CD14-positive monocyte (primary cell): ENCODE results near the gene RNF34. TPM values are rescaled to one million over a fixed set of nuclear protein-coding genes. Genes with fewer than 3 reads are reported as not detected.
A peak's percentile ranks its signal among the peaks of the same experiment; 100 is the strongest.

Experiments used
- DNase-seq, 3 donors: peaks; one replicate each; pipeline ENCODE4 v3.0.0-alpha.2; 2011 to 2022
- H2AFZ ChIP-seq: 2 replicates; pipeline ENCODE4 v1.6.0; 2012; ENCODE audit warnings: mild to moderate bottlenecking, low read depth, low read length, inconsistent platforms; ENCODE audit not compliant: insufficient read depth, poor library complexity, severe bottlenecking
- H3K27ac ChIP-seq, 2 donors: 1 replicate in 1 of 2; 2 replicates in 1 of 2; pipeline ENCODE4 v1.5.1; 2012 to 2013; ENCODE audit warnings: low read length in 2 of 2, control low read depth in 1 of 2, inconsistent platforms in 1 of 2, low read depth in 1 of 2, mild to moderate bottlenecking in 1 of 2
- H3K27me3 ChIP-seq, 2 donors: one replicate each; pipeline versions ENCODE4 v1.6.0 to v1.6.1; 2011 to 2013; ENCODE audit warnings: low read length in 2 of 2; ENCODE audit not compliant: control insufficient read depth in 2 of 2, insufficient read depth in 2 of 2
- H3K36me3 ChIP-seq, 2 donors: replicated peaks in 1 of 2; 1 replicate in 1 of 2; 2 replicates in 1 of 2; pipeline versions ENCODE4 v1.5.1 to v1.6.1; 2012 to 2013; ENCODE audit warnings: low read length in 2 of 2, control low read depth in 1 of 2, inconsistent platforms in 1 of 2, mild to moderate bottlenecking in 1 of 2; ENCODE audit not compliant: insufficient read depth in 2 of 2, control insufficient read depth in 1 of 2
- H3K4me1 ChIP-seq, 2 donors: 1 replicate in 1 of 2; 2 replicates in 1 of 2; pipeline versions ENCODE4 v1.5.1 to v1.6.1; 2012 to 2013; ENCODE audit warnings: low read length in 2 of 2, control low read depth in 1 of 2, inconsistent platforms in 1 of 2, mild to moderate bottlenecking in 1 of 2, moderate library complexity in 1 of 2; ENCODE audit not compliant: insufficient read depth in 2 of 2, control insufficient read depth in 1 of 2
- H3K4me2 ChIP-seq: replicated peaks from 2 replicates; pipeline ENCODE3; 2012; ENCODE audit warnings: low read length, moderate library complexity, mild to moderate bottlenecking; ENCODE audit not compliant: poor library complexity, severe bottlenecking; ENCODE audit errors: extremely low read depth
- H3K4me3 ChIP-seq, 3 experiments: fragments of 200-600 bp in 1 of 3; sonication (generic) in 1 of 3; replicated peaks in 1 of 3; 1 replicate in 2 of 3; 2 replicates in 1 of 3; pipeline ENCODE4 v1.5.1; 2011 to 2013; ENCODE audit warnings: low read length in 3 of 3, mild to moderate bottlenecking in 3 of 3, control low read depth in 2 of 3, low read depth in 2 of 3, inconsistent platforms in 1 of 3, moderate library complexity in 1 of 3
- H3K79me2 ChIP-seq: 2 replicates; pipeline ENCODE4 v1.6.0; 2012; ENCODE audit warnings: mild to moderate bottlenecking, control low read depth, inconsistent platforms, low read length, moderate library complexity; ENCODE audit not compliant: insufficient read depth
- H3K9ac ChIP-seq: 2 replicates; pipeline ENCODE4 v1.6.0; 2017; ENCODE audit warnings: low read length, mild to moderate bottlenecking; ENCODE audit not compliant: insufficient read depth, poor library complexity, severe bottlenecking
- H3K9me3 ChIP-seq, 2 donors: replicated peaks in 1 of 2; 1 replicate in 1 of 2; 2 replicates in 1 of 2; pipeline versions ENCODE4 v1.5.1 to v1.6.1; 2012 to 2013; ENCODE audit warnings: low read length in 2 of 2, control low read depth in 1 of 2; ENCODE audit not compliant: control insufficient read depth in 1 of 2, insufficient read depth in 1 of 2
- H4K20me1 ChIP-seq: 2 replicates; pipeline ENCODE4 v1.6.0; 2012; ENCODE audit warnings: mild to moderate bottlenecking, low read length, control low read depth, moderate library complexity; ENCODE audit not compliant: insufficient read depth
- H3K27ac Mint-ChIP-seq, 7 donors: one replicate each; pipeline ENCODE4 v1.8.0; 2020; ENCODE audit warnings: mild to moderate bottlenecking in 7 of 7, mixed read lengths in 7 of 7, moderate library complexity in 6 of 7, inconsistent platforms in 2 of 7
- H3K27me3 Mint-ChIP-seq, 3 donors: one replicate each; pipeline ENCODE4 v1.8.0; 2021 to 2022; ENCODE audit warnings: low read depth in 3 of 3, mild to moderate bottlenecking in 3 of 3, mixed read lengths in 3 of 3, moderate library complexity in 3 of 3, inconsistent platforms in 1 of 3
- H3K36me3 Mint-ChIP-seq, 2 donors: one replicate each; pipeline ENCODE4 v1.8.0; 2020; ENCODE audit warnings: mixed read lengths in 2 of 2, inconsistent platforms in 1 of 2, mild to moderate bottlenecking in 1 of 2
- H3K4me1 Mint-ChIP-seq: one replicate; pipeline ENCODE4 v1.8.0; 2020; ENCODE audit warnings: mild to moderate bottlenecking, mixed read lengths
- H3K4me3 Mint-ChIP-seq, 2 donors: one replicate each; pipeline ENCODE4 v1.8.0; 2020; ENCODE audit warnings: mild to moderate bottlenecking in 2 of 2, mixed read lengths in 2 of 2, moderate library complexity in 1 of 2
- H3K9me3 Mint-ChIP-seq, 7 donors: one replicate each; pipeline ENCODE4 v1.8.0; 2020 to 2022; ENCODE audit warnings: mixed read lengths in 7 of 7, mild to moderate bottlenecking in 6 of 7, moderate library complexity in 6 of 7, inconsistent platforms in 2 of 7
- WGBS: methylation state at CpG from one replicate; pipeline ENCODE4 v1.1.5; 2013; ENCODE audit warnings: missing lambda C conversion rate; ENCODE audit not compliant: insufficient coverage; 5-methylcytosine and 5-hydroxymethylcytosine counted together
- intact Hi-C, 2 donors: fragments of 100-400 bp; cut with micrococcal nuclease; formaldehyde crosslinking; loops; one replicate each; pipeline versions ENCODE4 v1.15.0 to v1.15.1; 2023
- polyA plus RNA-seq, 3 donors: library from polyadenylated mRNA; depleted of rRNA in 1 of 3; unstranded in 2 of 3; stranded (reverse) in 1 of 3; fragments of 300-500 nt in 2 of 3; fragments of >200 nt in 1 of 3; fragmentation: Illumina TruSeq in 2 of 3; gene quantifications; 1 replicate in 2 of 3; 2 replicates in 1 of 3; pipeline ENCODE4 v1.2.3, GENCODE V29; 2012 to 2021
- TF ChIP-seq, protein P1 (sequence below): fragments of 200-600 bp; IDR thresholded peaks from one replicate; pipeline ENCODE4 v1.8.0; 2022; ENCODE audit warnings: antibody characterized with exemption, mild to moderate bottlenecking

Gene RNF34
- polyA plus RNA-seq, 3 donors, result 15.5 to 23.8 (median 19.2) TPM

DNA sequence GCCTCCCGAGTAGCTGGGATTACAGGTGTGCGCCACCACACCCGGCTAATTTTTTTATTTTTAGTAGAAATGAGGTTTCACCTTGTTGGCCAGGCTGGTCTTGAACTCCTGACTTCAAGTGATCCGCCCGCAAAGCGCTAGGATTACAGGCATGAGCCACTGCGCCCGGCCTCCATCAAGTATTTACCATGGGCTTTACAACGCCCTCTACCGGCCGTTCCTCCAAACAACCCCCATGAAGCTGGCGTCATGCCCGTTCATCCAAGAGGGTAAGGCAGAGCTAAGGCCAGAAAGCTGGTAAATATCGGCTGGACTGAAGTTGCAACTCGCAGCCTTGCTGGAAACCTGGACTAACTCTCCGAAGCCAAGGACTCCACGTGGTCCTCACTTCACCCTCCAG is 41.6 kb downstream of the RNF34 start:
- intact Hi-C loops, result loop anchor here (5.0 kb wide), 1 partner anchor 109 kb away; no protein-coding TSS in a partner anchor
- WGBS, result 94% methylated on average over 14 of the region's 17 CpGs
- H3K4me3 Mint-ChIP-seq, result no peak overlapping the region
- no peaks in the 10 kb centered on the region for H3K27me3 Mint-ChIP-seq
- Histone ChIP-seq H3K9me3 (no peaks in the 10 kb centered on the region), H3K27ac (no peak overlapping the region), H4K20me1 (peaks cover 18% of the 10 kb centered on the region), H3K27me3 (no peaks in the 10 kb centered on the region), H3K4me1 (peaks cover 4 to 6% of the 10 kb centered on the region in 2 donors), H3K9ac (no peak overlapping the region), H3K4me3 (no peak overlapping the region), H2AFZ (no peak overlapping the region), H3K4me2 (no peak overlapping the region), H3K79me2 (peaks cover 9% of the 10 kb centered on the region), H3K36me3 (peaks cover 70 to 86% of the 10 kb centered on the region in 2 donors)
- peaks cover 10% of the 10 kb centered on the region for H3K4me1 Mint-ChIP-seq
- TF ChIP-seq, protein P1, sequence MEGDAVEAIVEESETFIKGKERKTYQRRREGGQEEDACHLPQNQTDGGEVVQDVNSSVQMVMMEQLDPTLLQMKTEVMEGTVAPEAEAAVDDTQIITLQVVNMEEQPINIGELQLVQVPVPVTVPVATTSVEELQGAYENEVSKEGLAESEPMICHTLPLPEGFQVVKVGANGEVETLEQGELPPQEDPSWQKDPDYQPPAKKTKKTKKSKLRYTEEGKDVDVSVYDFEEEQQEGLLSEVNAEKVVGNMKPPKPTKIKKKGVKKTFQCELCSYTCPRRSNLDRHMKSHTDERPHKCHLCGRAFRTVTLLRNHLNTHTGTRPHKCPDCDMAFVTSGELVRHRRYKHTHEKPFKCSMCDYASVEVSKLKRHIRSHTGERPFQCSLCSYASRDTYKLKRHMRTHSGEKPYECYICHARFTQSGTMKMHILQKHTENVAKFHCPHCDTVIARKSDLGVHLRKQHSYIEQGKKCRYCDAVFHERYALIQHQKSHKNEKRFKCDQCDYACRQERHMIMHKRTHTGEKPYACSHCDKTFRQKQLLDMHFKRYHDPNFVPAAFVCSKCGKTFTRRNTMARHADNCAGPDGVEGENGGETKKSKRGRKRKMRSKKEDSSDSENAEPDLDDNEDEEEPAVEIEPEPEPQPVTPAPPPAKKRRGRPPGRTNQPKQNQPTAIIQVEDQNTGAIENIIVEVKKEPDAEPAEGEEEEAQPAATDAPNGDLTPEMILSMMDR, result no peak
- DNase-seq, result no peak
- peaks cover 75 to 96% of the 10 kb centered on the region in 2 donors for H3K36me3 Mint-ChIP-seq
- H3K9me3 Mint-ChIP-seq, result peaks cover 0 to 2% (median 0%) of the 10 kb centered on the region in 7 donors
- H3K27ac Mint-ChIP-seq, result no peak overlapping the region

DNA sequence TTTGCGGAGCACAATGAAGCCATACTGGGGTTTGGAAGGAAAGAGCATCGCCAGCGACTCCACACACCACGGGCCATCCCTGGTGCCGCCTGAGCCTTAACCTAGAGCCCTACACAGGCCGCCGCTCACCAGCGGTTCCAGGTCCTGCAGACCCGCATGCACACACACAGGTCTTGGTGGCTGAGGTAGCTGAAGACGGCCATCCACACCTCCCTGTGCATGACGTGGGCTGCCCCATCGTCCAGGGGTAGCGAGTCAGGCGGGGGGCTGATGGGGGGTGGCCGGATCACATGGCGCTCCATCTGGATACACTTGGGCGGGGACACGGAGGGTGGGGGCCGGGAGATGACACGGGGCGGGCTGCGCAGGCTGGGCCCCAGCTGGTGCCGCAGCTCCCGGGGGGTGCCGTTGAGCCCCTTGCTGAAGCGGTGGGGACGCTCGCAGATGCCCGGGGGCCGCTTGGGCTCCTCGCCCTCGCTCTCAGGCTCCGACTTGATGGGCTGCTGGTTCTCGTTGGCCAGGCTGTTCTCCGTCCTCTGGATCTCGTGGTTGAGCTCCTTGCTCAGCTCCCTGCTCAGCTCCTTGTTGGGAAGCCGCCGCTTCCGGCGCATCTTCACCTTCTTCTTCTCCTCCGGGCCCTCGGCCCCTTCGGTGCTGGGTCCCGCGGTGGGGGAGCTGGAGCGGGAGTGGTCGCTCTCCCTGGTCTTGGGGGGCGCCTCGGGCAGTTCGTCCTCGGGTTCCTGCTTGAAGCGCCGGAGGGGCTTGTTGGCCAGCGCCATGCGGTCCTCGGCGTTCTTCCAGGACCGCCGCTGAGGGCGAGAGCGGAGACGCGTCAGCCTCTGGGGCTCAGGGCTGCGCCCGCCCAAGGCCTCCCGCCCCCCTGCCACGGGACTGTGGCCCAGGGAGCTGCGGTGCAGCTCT is 42.4 kb downstream of the RNF34 start:
- no peak for DNase-seq
- Histone ChIP-seq H3K9ac (no peak overlapping the region), H3K79me2 (peaks cover 16% of the 10 kb centered on the region), H4K20me1 (peaks cover 18% of the 10 kb centered on the region), H3K36me3 (peaks cover 67 to 92% of the 10 kb centered on the region in 2 donors), H3K27ac (peak overlapping the region in 1 of 2 donors; percentile 36), H2AFZ (no peak overlapping the region), H3K4me3 (no peak overlapping the region), H3K9me3 (no peaks in the 10 kb centered on the region), H3K4me2 (no peak overlapping the region), H3K27me3 (no peaks in the 10 kb centered on the region), H3K4me1 (no peaks in the 10 kb centered on the region)
- WGBS, result 97% methylated on average over 60 of the region's 68 CpGs
- Mint-ChIP-seq H3K9me3 (no peaks in the 10 kb centered on the region), H3K4me3 (no peak overlapping the region), H3K36me3 (peaks cover 72 to 94% of the 10 kb centered on the region in 2 donors), H3K27ac (no peak overlapping the region), H3K27me3 (no peaks in the 10 kb centered on the region), H3K4me1 (peaks cover 4% of the 10 kb centered on the region)
- intact Hi-C loops, result loop anchor here (5.0 kb wide), 1 partner anchor 110 kb away; no protein-coding TSS in a partner anchor
- TF ChIP-seq, protein P1, result no peak
